ENCODE measurements around the gene STC2. TPM values are rescaled to one million over a fixed set of nuclear protein-coding genes. Genes with fewer than 3 reads are reported as not detected.
A peak's percentile ranks its signal among the peaks of the same experiment; 100 is the strongest.

The STC2 gene
- total RNA-seq, 4 donors from 2014 or later, result 3.2 to 29.1 (median 9.9) TPM

DNA sequence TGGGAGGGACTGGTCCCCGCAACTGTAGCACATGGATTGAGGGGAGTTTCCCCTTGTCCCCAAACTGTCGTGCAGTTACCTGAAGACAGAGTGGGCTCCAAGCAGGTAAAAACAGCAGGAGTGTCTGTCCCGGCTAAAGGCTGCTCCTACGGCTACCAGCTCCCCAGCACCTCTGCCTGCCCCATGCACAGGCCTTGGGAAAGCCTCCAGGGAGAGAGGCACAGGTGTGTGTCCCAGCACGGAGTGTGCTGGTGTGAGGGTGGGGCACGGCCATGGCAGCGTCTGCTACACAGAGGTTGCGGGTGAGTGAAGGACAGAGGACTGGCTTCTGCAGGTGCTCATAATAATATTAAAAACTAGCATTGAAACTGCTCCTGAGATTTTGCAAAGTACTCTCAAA, 30.4 kb downstream of the STC2 start:
- TF ChIP-seq POLR2A (IDR thresholded peaks at IDR 0.05), result no peak
- no peak for TF ChIP-seq CTCF (IDR thresholded peaks at IDR 0.05)
- no peak for DNase-seq (ENCODE audit: low spot score in 2 of 2)
- H3K4me3 ChIP-seq (ENCODE audit: low read depth, poor library complexity, severe bottlenecking), result no peak overlapping the region
- WGBS, 2 donors, result 84 to 88% methylated on average over 8 of the region's 8 CpGs
- intact Hi-C loops (cut with DNase I; ENCODE audit: low total_unique reads), result loop anchor here (5.0 to 10.0 kb wide), 2 partner anchors 277 to 581 kb away; no protein-coding TSS in a partner anchor

- WGBS, 2 donors, result 91 to 97% methylated on average over 20 to 25 of the region's 25 CpGs
- DNase-seq (ENCODE audit: low spot score in 2 of 2), result no peak
- no peak overlapping the region for H3K4me3 ChIP-seq (ENCODE audit: low read depth, poor library complexity, severe bottlenecking)
- intact Hi-C loops (cut with DNase I; ENCODE audit: low total_unique reads), result loop anchor here (5.0 to 10.0 kb wide), 2 partner anchors 278 to 580 kb away; no protein-coding TSS in a partner anchor
- TF ChIP-seq CTCF (IDR thresholded peaks at IDR 0.05) (no peak), POLR2A (IDR thresholded peaks at IDR 0.05) (no peak)
Measured at GRCh38 chr5:173296737-173297676, 31.2 kb downstream of the STC2 start.

GRCh38 chr5:173295796-173296195, 32.4 kb downstream of the STC2 start:
- no peak for DNase-seq (ENCODE audit: low spot score in 2 of 2)
- no peak overlapping the region for H3K4me3 ChIP-seq (ENCODE audit: low read depth, poor library complexity, severe bottlenecking)
- 71 to 85% methylated on average over 1 of the region's 1 CpG for WGBS, 2 donors
- no peak for TF ChIP-seq POLR2A (IDR thresholded peaks at IDR 0.05)
- intact Hi-C loops (cut with DNase I; ENCODE audit: low total_unique reads), result loop anchor here (5.0 to 10.0 kb wide), 2 partner anchors 279 to 578 kb away; no protein-coding TSS in a partner anchor

- WGBS, 2 donors, result 71 to 73% methylated on average over 10 of the region's 10 CpGs
- no peak overlapping the region for H3K4me3 ChIP-seq (ENCODE audit: low read depth, poor library complexity, severe bottlenecking)
- intact Hi-C loops (cut with DNase I; ENCODE audit: low total_unique reads), result loop anchor here (5.0 to 10.0 kb wide), 3 partner anchors 33 to 577 kb away; partner anchors contain the start of gene STC2
- TF ChIP-seq POLR2A (IDR thresholded peaks at IDR 0.05) (no peak), CTCF (IDR thresholded peaks at IDR 0.05) (no peak)
- DNase-seq (ENCODE audit: low spot score in 2 of 2), result no peak
Measured at GRCh38 chr5:173294673-173295320, 33.4 kb downstream of the STC2 start.

DNA sequence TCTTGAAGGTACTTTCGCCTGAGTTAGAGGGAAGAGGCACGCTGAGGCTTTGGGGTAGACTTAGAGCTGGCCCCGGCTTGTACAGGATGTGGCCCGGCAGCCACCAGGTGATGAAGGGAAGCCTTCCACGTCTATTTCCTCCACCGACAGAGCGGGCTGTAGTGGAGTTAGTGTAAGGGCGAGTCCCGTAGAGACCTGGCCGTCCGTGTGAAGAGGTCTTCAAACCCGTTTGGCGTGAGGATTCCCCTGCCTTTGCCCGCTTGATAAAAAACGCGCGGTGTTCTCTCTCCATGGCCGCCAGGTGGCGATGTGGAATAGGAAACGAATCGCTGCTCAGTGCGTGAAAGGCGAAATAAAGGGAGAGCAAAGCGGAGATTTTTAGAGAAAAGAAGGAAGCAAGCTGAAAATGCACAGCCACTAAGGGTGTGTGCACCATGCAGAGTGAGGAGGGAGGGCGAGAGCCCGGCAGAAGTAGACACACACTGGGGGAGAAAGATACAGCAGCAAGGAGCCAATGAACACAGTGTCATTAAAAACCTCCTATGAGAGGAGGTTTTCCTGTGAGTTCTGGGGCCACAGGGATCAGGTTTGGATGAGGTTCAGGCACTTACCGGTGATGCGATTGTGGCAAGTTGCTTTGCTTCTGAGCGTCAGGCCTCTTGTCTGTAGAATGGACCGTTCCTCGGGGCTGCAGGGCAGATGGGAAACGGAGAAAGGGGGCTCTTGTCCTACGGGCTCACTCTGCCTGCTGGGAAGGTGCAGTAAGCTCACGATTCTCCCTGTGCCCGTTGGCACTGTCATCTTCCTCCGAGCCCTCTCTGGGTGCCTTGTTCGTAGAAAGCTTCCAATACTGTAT, 34.2 kb downstream of the STC2 start:
- TF ChIP-seq POLR2A (IDR thresholded peaks at IDR 0.05) (no peak), CTCF (IDR thresholded peaks at IDR 0.05) (peak in 1 of 3 donors; percentile 79)
- H3K4me3 ChIP-seq (ENCODE audit: low read depth, poor library complexity, severe bottlenecking), result no peak overlapping the region
- WGBS, 2 donors, result 13 to 18% methylated on average over 34 to 37 of the region's 37 CpGs
- peak; percentile 68 to 94 for DNase-seq (ENCODE audit: low spot score in 2 of 2)
- intact Hi-C loops (cut with DNase I; ENCODE audit: low total_unique reads), result loop anchor here (5.0 to 10.0 kb wide), 2 partner anchors 33 to 281 kb away; partner anchors contain the start of gene STC2
